ENCODE data around the gene IQGAP2.

Gene IQGAP2

GRCh38 chr5:76391014-76391413 is 12.1 kb upstream of the IQGAP2 start:
- H3K4me3 ChIP-seq (ENCODE audit: low read depth, low read length) = no peak overlapping the region
- TF ChIP-seq ZNF843 (tag by site-specific recombination; IDR thresholded peaks at IDR 0.05) (no peak), ZNF670 (tag by site-specific recombination; IDR thresholded peaks at IDR 0.05; ENCODE audit: low read depth) (no peak), ZFP69B (tag by site-specific recombination; IDR thresholded peaks at IDR 0.05) (no peak), ZNF692 (tag by site-specific recombination; IDR thresholded peaks at IDR 0.05) (no peak), KLF10 (tag by site-specific recombination; IDR thresholded peaks at IDR 0.05) (no peak), ZNF37A (tag by site-specific recombination; IDR thresholded peaks at IDR 0.05) (no peak), ZNF18 (tag by site-specific recombination; IDR thresholded peaks at IDR 0.05) (no peak), ZNF138 (tag by site-specific recombination; IDR thresholded peaks at IDR 0.05; ENCODE audit: borderline replicate concordance) (no peak), ZNF248 (tag by site-specific recombination; IDR thresholded peaks at IDR 0.05) (no peak)
- no peaks in the 10 kb centered on the region for H3K4me1 ChIP-seq (ENCODE audit: control insufficient read depth, insufficient read depth, low read length)
- H3K9me3 ChIP-seq (ENCODE audit: control insufficient read depth, insufficient read depth, low read depth, low read length) = no peaks in the 10 kb centered on the region
- H3K36me3 ChIP-seq (ENCODE audit: control insufficient read depth in 2 of 2, insufficient read depth in 1 of 2, low read length in 2 of 2) = no peaks in the 10 kb centered on the region
- POLR2A ChIA-PET = no interaction called here
- H3K27ac ChIP-seq (ENCODE audit: extremely low read depth, low read depth, low read length) = no peak overlapping the region
- CTCF ChIA-PET = no interaction called here

GRCh38 chr5:76393035-76393680 is 9.9 kb upstream of the IQGAP2 start:
- Histone ChIP-seq H3K27ac (ENCODE audit: extremely low read depth, low read depth, low read length) (no peak overlapping the region), H3K36me3 (ENCODE audit: control insufficient read depth in 2 of 2, insufficient read depth in 1 of 2, low read length in 2 of 2) (no peaks in the 10 kb centered on the region), H3K4me3 (ENCODE audit: low read depth, low read length) (no peak overlapping the region), H3K9me3 (ENCODE audit: control insufficient read depth, insufficient read depth, low read depth, low read length) (no peaks in the 10 kb centered on the region), H3K4me1 (ENCODE audit: control insufficient read depth, insufficient read depth, low read length) (no peaks in the 10 kb centered on the region)
- ChIA-PET CTCF (interaction anchor here (1.4 kb wide), 1 partner anchor 137 kb away, joined by 6 read pairs; no protein-coding TSS in a partner anchor), POLR2A (interaction anchor here (0.7 kb wide), 1 partner anchor 1070 kb away, joined by 5 read pairs; no protein-coding TSS in a partner anchor)
- TF ChIP-seq ZFP41 (tag by site-specific recombination; IDR thresholded peaks at IDR 0.05; ENCODE audit: borderline replicate concordance) = no peak
- TF ChIP-seq ZNF248 (tag by site-specific recombination; IDR thresholded peaks at IDR 0.05) = no peak
- no peak for TF ChIP-seq FEZF1 (tag by site-specific recombination; IDR thresholded peaks at IDR 0.05)
- TF ChIP-seq CTCF (tag by site-specific recombination; IDR thresholded peaks at IDR 0.05) = no peak
- no peak for TF ChIP-seq ZNF114 (tag by site-specific recombination; IDR thresholded peaks at IDR 0.05)
- no peak for TF ChIP-seq PRDM1 (tag by site-specific recombination; IDR thresholded peaks at IDR 0.05)
- TF ChIP-seq ZNF501 (tag by site-specific recombination; IDR thresholded peaks at IDR 0.05) = no peak
- TF ChIP-seq ZBTB1 (tag by site-specific recombination; IDR thresholded peaks at IDR 0.05) = no peak
- no peak for TF ChIP-seq KLF7 (tag by site-specific recombination; IDR thresholded peaks at IDR 0.05; ENCODE audit: borderline replicate concordance)
- no peak for TF ChIP-seq ZNF580 (tag by site-specific recombination; IDR thresholded peaks at IDR 0.05)
- TF ChIP-seq ZNF214 (tag by site-specific recombination; IDR thresholded peaks at IDR 0.05; ENCODE audit: borderline replicate concordance) = no peak
- no peak for TF ChIP-seq ZNF394 (tag by site-specific recombination; IDR thresholded peaks at IDR 0.05; ENCODE audit: borderline replicate concordance)
- TF ChIP-seq ZSCAN4 (tag by site-specific recombination; IDR thresholded peaks at IDR 0.05) = no peak
- TF ChIP-seq ZNF585B (tag by site-specific recombination; IDR thresholded peaks at IDR 0.05) = no peak
- TF ChIP-seq ZNF223 (tag by site-specific recombination; IDR thresholded peaks at IDR 0.05) = no peak
- no peak for TF ChIP-seq ZSCAN16 (tag by site-specific recombination; IDR thresholded peaks at IDR 0.05)

Measured in HEK293 (cell line).